IMR-90 (cell line): ENCODE data around the gene TGM4. TPM values are rescaled to one million over a fixed set of nuclear protein-coding genes. Genes with fewer than 3 reads are reported as not detected.

Experiments
- ATAC-seq: fragments of 200-7000 bp; cut with Tn5 transposase; 2 replicates; pipeline ENCODE4 v1.9.1; 2020; ENCODE audit warnings: low read depth, mild to moderate bottlenecking, moderate library complexity
- BruUV-seq: library from RNA; stranded (reverse); fragments of 400-500 nt; replicated peaks from 2 replicates; lab custom pipeline; 2021; lab: Mats Ljungman, UMichigan
- CTCF ChIA-PET: fragments of 300-600 bp; formaldehyde crosslinking; extraction: SDS; loops from one replicate; lab custom pipeline; 2021; ENCODE audit warnings: antibody characterized with exemption; lab: Yijun Ruan, JAX
- POLR2A ChIA-PET: fragments of 300-600 bp; sonication (Branson Sonifier 250); formaldehyde crosslinking; loops from one replicate; lab custom pipeline; 2022; ENCODE audit warnings: antibody characterized with exemption; ENCODE audit not compliant: unreplicated experiment; lab: Charles Lee
- DNase-seq: peaks from one replicate; pipeline ENCODE4 v3.0.0; 2013
- H2AFZ ChIP-seq: replicated peaks from 2 replicates; pipeline ENCODE3; 2013; ENCODE audit warnings: low read length, mild to moderate bottlenecking; ENCODE audit not compliant: poor library complexity
- H2AK5ac ChIP-seq: 2 replicates; pipeline ENCODE4 v1.6.1; 2013; ENCODE audit warnings: low read depth, low read length, inconsistent platforms
- H2AK9ac ChIP-seq: replicated peaks from 2 replicates; pipeline ENCODE3; 2013; ENCODE audit warnings: mild to moderate bottlenecking, low read depth, low read length, moderate library complexity; ENCODE audit not compliant: poor library complexity
- H2BK120ac ChIP-seq: 2 replicates; pipeline ENCODE4 v1.6.1; 2013; ENCODE audit warnings: low read depth, low read length, inconsistent platforms
- H2BK15ac ChIP-seq: 3 replicates; pipeline ENCODE4 v1.6.1; 2013; ENCODE audit warnings: low read depth, low read length, inconsistent platforms
- H2BK20ac ChIP-seq: 2 replicates; pipeline ENCODE4 v1.6.1; 2013; ENCODE audit warnings: low read depth, mild to moderate bottlenecking, inconsistent platforms, low read length, moderate library complexity
- H2BK5ac ChIP-seq: 2 replicates; pipeline ENCODE4 v1.6.1; 2013; ENCODE audit warnings: mild to moderate bottlenecking, low read depth, low read length, inconsistent platforms; ENCODE audit not compliant: poor library complexity, severe bottlenecking
- H3K14ac ChIP-seq: replicated peaks from 2 replicates; pipeline ENCODE4 v1.6.1; 2013; ENCODE audit warnings: low read depth, low read length, inconsistent platforms
- H3K18ac ChIP-seq: 2 replicates; pipeline ENCODE4 v1.6.1; 2013; ENCODE audit warnings: low read depth, low read length, control low read depth
- H3K23ac ChIP-seq: 2 replicates; pipeline ENCODE4 v1.6.1; 2013; ENCODE audit warnings: low read depth, low read length, inconsistent platforms
- H3K27ac ChIP-seq: 2 replicates; pipeline ENCODE4 v1.5.1; 2013; ENCODE audit warnings: mild to moderate bottlenecking, control low read depth, low read length; ENCODE audit not compliant: insufficient read depth
- H3K27me3 ChIP-seq: 2 replicates; pipeline ENCODE4 v1.6.1; 2013; ENCODE audit warnings: low read length; ENCODE audit not compliant: control insufficient read depth, insufficient read depth
- H3K36me3 ChIP-seq: 2 replicates; pipeline ENCODE4 v1.6.1; 2013; ENCODE audit warnings: low read length, mixed read lengths; ENCODE audit not compliant: control insufficient read depth, insufficient read depth
- H3K4ac ChIP-seq: 2 replicates; pipeline ENCODE4 v1.6.1; 2013; ENCODE audit warnings: low read depth, low read length, inconsistent platforms
- H3K4me1 ChIP-seq: 2 replicates; pipeline ENCODE4 v1.6.1; 2013; ENCODE audit warnings: low read length, mixed read lengths; ENCODE audit not compliant: control insufficient read depth, insufficient read depth
- H3K4me2 ChIP-seq: 2 replicates; pipeline ENCODE4 v1.6.1; 2013; ENCODE audit warnings: low read depth, mild to moderate bottlenecking, control low read depth, low read length, moderate library complexity
- H3K4me3 ChIP-seq: 2 replicates; pipeline ENCODE4 v1.5.1; 2013; ENCODE audit warnings: low read depth, mild to moderate bottlenecking, control low read depth, low read length, moderate library complexity; ENCODE audit not compliant: insufficient read depth
- H3K56ac ChIP-seq: 2 replicates; pipeline ENCODE4 v1.6.1; 2013; ENCODE audit warnings: low read length, inconsistent platforms; ENCODE audit not compliant: insufficient read depth; ENCODE audit errors: extremely low read depth
- H3K79me1 ChIP-seq, 2 experiments: 2 replicates each; pipeline ENCODE4 v1.6.1; 2013; ENCODE audit warnings: low read length in 2 of 2, inconsistent platforms in 1 of 2, low read depth in 1 of 2
- H3K9ac ChIP-seq: 2 replicates; pipeline ENCODE4 v1.6.1; 2013; ENCODE audit warnings: low read depth, low read length, control low read depth
- H3K9me1 ChIP-seq: 2 replicates; pipeline ENCODE4 v1.6.1; 2013; ENCODE audit warnings: low read length, inconsistent platforms; ENCODE audit not compliant: insufficient read depth
- H3K9me3 ChIP-seq: 2 replicates; pipeline ENCODE4 v1.6.1; 2013; ENCODE audit warnings: low read length; ENCODE audit not compliant: control insufficient read depth, insufficient read depth
- H4K20me1 ChIP-seq: 2 replicates; pipeline ENCODE4 v1.6.1; 2013; ENCODE audit warnings: low read length, inconsistent platforms; ENCODE audit not compliant: insufficient read depth
- H4K5ac ChIP-seq: 2 replicates; pipeline ENCODE4 v1.6.1; 2013; ENCODE audit warnings: mild to moderate bottlenecking, low read depth, low read length, control low read depth
- H4K8ac ChIP-seq, 2 experiments: 2 replicates each; pipeline ENCODE4 v1.6.1; 2013; ENCODE audit warnings: low read depth in 2 of 2, low read length in 2 of 2, control low read depth in 1 of 2, inconsistent platforms in 1 of 2
- H4K91ac ChIP-seq: 2 replicates; pipeline ENCODE4 v1.6.1; 2013; ENCODE audit warnings: low read depth, low read length, inconsistent platforms; ENCODE audit not compliant: insufficient read depth
- CEBPB ChIP-seq: IDR thresholded peaks from 2 replicates; pipeline ENCODE4 v1.6.1; 2012; ENCODE audit warnings: low read depth, low read length, improper control_type of control experiment
- CHD1 ChIP-seq: IDR thresholded peaks from 2 replicates; pipeline ENCODE4 v1.6.1; 2012; ENCODE audit warnings: low read depth, low read length, improper control_type of control experiment
- FOS ChIP-seq: fragments of 150-350 bp; IDR thresholded peaks from 2 replicates; pipeline ENCODE4 v1.6.1; 2016; ENCODE audit warnings: low read depth, low read length
- POLR2A ChIP-seq: IDR thresholded peaks from 2 replicates; pipeline ENCODE4 v1.6.1; 2012; ENCODE audit warnings: mild to moderate bottlenecking, low read depth, low read length
- SMC3 ChIP-seq: fragments of 150-350 bp; IDR thresholded peaks from 2 replicates; pipeline ENCODE4 v1.6.1; 2016; ENCODE audit warnings: low read depth, mild to moderate bottlenecking, antibody characterized with exemption, low read length, moderate library complexity
- WGBS, 2 experiments: methylation state at CpG; one replicate each; pipeline versions ENCODE4 v1.1.5 to v1.1.7; 2013; ENCODE audit warnings: missing lambda C conversion rate in 2 of 2; ENCODE audit not compliant: insufficient read length in 1 of 2; ENCODE audit errors: extremely low coverage in 2 of 2; 5-methylcytosine and 5-hydroxymethylcytosine counted together
- dilution Hi-C: fragments of 300-500 bp; cut with HindIII; formaldehyde crosslinking; loops from one replicate; pipeline ENCODE4 v1.14.3; 2018; ENCODE audit warnings: low sequenced_read_pairs; ENCODE audit not compliant: unreplicated experiment
- in situ Hi-C: fragments of 300-500 bp; cut with MboI; formaldehyde crosslinking; loops from 3 replicates; pipeline ENCODE4 v1.14.3; 2019; ENCODE audit warnings: low sequenced_read_pairs, inconsistent platforms, mixed read lengths
- intact Hi-C: fragments of 100-400 bp; cut with micrococcal nuclease; formaldehyde crosslinking; loops from 2 replicates; pipeline ENCODE4 v1.10.0; 2022
- polyA plus RNA-seq, 3 experiments: library from polyadenylated mRNA; depleted of rRNA; stranded (reverse); fragments of >200 nt; gene quantifications; 2 replicates each; pipeline ENCODE4 v1.2.3, GENCODE V29; 2012; ENCODE audit warnings: low replicate concordance in 1 of 3
- total RNA-seq: library from RNA; depleted of rRNA; stranded (reverse); fragments of >200 nt; gene quantifications from 2 replicates; pipeline ENCODE4 v1.2.3, GENCODE V29; 2012
- TF ChIP-seq, protein P1 (sequence below): fragments of 150-350 bp; IDR thresholded peaks from 2 replicates; pipeline ENCODE4 v1.6.1; 2017; ENCODE audit warnings: mild to moderate bottlenecking, antibody characterized with exemption, low read length, low read depth

The TGM4 gene
- total and polyA plus RNA-seq, 2 of the 4 experiments (the other 2 are of a cell fraction) = under 0.01 to 0.10 TPM

DNA sequence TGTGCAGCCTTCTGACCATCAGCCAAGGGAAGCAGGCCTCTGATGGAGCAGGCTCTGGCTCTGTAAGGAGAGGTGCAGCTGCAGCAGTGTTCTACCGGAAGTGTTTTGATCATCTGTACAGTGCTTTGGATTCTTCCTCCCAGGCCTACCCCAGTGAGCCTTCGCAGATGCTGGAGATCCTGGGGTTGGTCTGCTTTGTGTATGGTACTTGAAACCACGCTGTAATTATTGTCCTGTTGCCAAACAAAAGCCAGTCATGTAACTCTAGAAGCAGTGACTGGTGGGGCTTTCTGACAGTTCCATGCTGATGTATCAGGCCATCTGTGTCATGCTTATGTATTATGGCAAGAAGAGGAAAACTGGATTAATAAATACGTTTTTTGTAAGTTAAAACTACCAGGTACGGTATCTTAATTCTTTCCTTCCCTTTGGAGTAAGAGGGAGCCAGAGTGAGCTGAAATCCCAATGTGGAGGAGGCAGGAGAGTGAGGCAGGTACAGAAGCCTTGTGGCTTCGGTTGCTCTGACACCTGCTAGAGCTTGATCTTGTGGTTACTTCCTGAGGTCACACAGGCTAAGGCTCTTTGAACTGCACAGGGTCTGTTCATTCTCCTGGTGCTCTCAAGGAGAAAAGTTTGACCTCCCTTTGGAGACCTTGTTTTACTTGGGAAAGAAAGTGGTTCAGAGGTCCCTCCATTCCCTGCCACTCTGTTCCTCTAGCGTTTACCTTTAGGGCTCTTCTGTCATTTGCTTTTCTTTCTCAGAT, 9.0 kb upstream of the TGM4 start:
- H2BK120ac ChIP-seq = no peak overlapping the region
- H3K9me1 ChIP-seq = peaks cover 18% of the 10 kb centered on the region
- WGBS, 2 experiments = 100% methylated on average over 2 of the region's 7 CpGs; no CpG with 5 or more reads in 1 of the 2 experiments
- peaks cover 17 to 43% of the 10 kb centered on the region in 2 experiments for H3K79me1 ChIP-seq
- no peak overlapping the region for H3K27ac ChIP-seq
- H3K4ac ChIP-seq = no peak overlapping the region
- no peak overlapping the region for H4K91ac ChIP-seq
- no peak overlapping the region for H3K9ac ChIP-seq
- no TSS peak for BruUV-seq
- DNase-seq = peak; percentile 76
- no peak overlapping the region for H2AK9ac ChIP-seq
- H2BK20ac ChIP-seq = no peak overlapping the region
- H4K20me1 ChIP-seq = no peaks in the 10 kb centered on the region; the same call in 1 of the 2 replicates
- H3K14ac ChIP-seq = no peak overlapping the region
- H3K27me3 ChIP-seq = no peaks in the 10 kb centered on the region
- dilution Hi-C loops = no loop called here
- peak overlapping the region; percentile 32; the same call in 1 of the 2 replicates for H3K23ac ChIP-seq
- no peak overlapping the region for H4K8ac ChIP-seq
- TF ChIP-seq, protein P1, sequence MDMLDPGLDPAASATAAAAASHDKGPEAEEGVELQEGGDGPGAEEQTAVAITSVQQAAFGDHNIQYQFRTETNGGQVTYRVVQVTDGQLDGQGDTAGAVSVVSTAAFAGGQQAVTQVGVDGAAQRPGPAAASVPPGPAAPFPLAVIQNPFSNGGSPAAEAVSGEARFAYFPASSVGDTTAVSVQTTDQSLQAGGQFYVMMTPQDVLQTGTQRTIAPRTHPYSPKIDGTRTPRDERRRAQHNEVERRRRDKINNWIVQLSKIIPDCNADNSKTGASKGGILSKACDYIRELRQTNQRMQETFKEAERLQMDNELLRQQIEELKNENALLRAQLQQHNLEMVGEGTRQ = no peak
- TF ChIP-seq CEBPB = no peak
- TF ChIP-seq POLR2A = no peak
- no peak for TF ChIP-seq FOS
- TF ChIP-seq SMC3 = no peak
- no peak for TF ChIP-seq CHD1
- no peak overlapping the region for H2AK5ac ChIP-seq
- H3K18ac ChIP-seq = no peak overlapping the region
- H3K4me3 ChIP-seq = no peak overlapping the region
- H3K36me3 ChIP-seq = peaks cover 9% of the 10 kb centered on the region; the same call in 1 of the 2 replicates
- ATAC-seq = no peak
- in situ Hi-C loops = no loop called here
- H4K5ac ChIP-seq = no peak overlapping the region
- ChIA-PET CTCF (no interaction called here), POLR2A (no interaction called here)
- H3K4me1 ChIP-seq = peaks cover 6% of the 10 kb centered on the region
- H3K56ac ChIP-seq = no peak overlapping the region
- H2AFZ ChIP-seq = no peak overlapping the region
- no peak overlapping the region for H2BK5ac ChIP-seq
- intact Hi-C loops = no loop called here
- no peaks in the 10 kb centered on the region for H3K9me3 ChIP-seq
- no peak overlapping the region; the same call in 1 of the 2 replicates for H3K4me2 ChIP-seq
- no peak overlapping the region for H2BK15ac ChIP-seq
